MM.1S (cell line): ENCODE results near the gene TMEM205.

Experiments used
- DNase-seq: peaks from one replicate; pipeline ENCODE4 v3.0.0-alpha.2; 2015
- H2AFZ ChIP-seq: fragments of 300-600 bp; sonication (generic); 2 replicates; pipeline ENCODE4 v1.6.0; 2016; ENCODE audit warnings: antibody characterized with exemption, low read length
- H3F3A ChIP-seq: fragments of 300-600 bp; sonication (generic); 2 replicates; pipeline ENCODE4 v1.6.1; 2016; ENCODE audit warnings: mild to moderate bottlenecking, antibody characterized with exemption, low read length, moderate library complexity, mixed read lengths; ENCODE audit not compliant: insufficient read depth
- H3K27ac ChIP-seq: fragments of 300-600 bp; sonication (generic); 2 replicates; pipeline ENCODE4 v1.5.1; 2016; ENCODE audit warnings: mild to moderate bottlenecking, low read length
- H3K27me3 ChIP-seq: fragments of 300-600 bp; sonication (generic); replicated peaks from 2 replicates; pipeline ENCODE4 v1.6.0; 2016; ENCODE audit warnings: low read length; ENCODE audit not compliant: insufficient read depth
- H3K36me3 ChIP-seq: fragments of 300-600 bp; sonication (generic); replicated peaks from 2 replicates; pipeline ENCODE4 v1.6.1; 2016; ENCODE audit warnings: mild to moderate bottlenecking, low read length, mixed read lengths; ENCODE audit not compliant: insufficient read depth
- H3K4me1 ChIP-seq: fragments of 300-600 bp; sonication (generic); 2 replicates; pipeline ENCODE4 v1.6.1; 2016; ENCODE audit warnings: low read length, mixed read lengths
- H3K4me2 ChIP-seq: fragments of 300-600 bp; sonication (generic); 2 replicates; pipeline ENCODE4 v1.6.0; 2016; ENCODE audit warnings: low read depth, low read length
- H3K4me3 ChIP-seq: fragments of 300-600 bp; sonication (generic); 2 replicates; pipeline ENCODE4 v1.5.1; 2016; ENCODE audit warnings: low read length, mixed read lengths
- H3K79me2 ChIP-seq: fragments of 300-600 bp; sonication (generic); 2 replicates; pipeline ENCODE4 v1.6.1; 2016; ENCODE audit warnings: mixed run types, low read length, mixed read lengths
- H3K9ac ChIP-seq: fragments of 300-600 bp; sonication (generic); 2 replicates; pipeline ENCODE4 v1.6.1; 2016; ENCODE audit warnings: low read length, mixed read lengths
- H3K9me2 ChIP-seq: fragments of 300-600 bp; sonication (generic); replicated peaks from 2 replicates; pipeline ENCODE4 v1.6.1; 2016; ENCODE audit warnings: mild to moderate bottlenecking, low read length, mixed read lengths; ENCODE audit not compliant: insufficient read depth
- H3K9me3 ChIP-seq: fragments of 300-600 bp; sonication (generic); replicated peaks from 2 replicates; pipeline ENCODE4 v1.6.1; 2016; ENCODE audit warnings: mild to moderate bottlenecking, low read length, mixed read lengths; ENCODE audit not compliant: insufficient read depth
- H4K20me1 ChIP-seq: fragments of 300-600 bp; sonication (generic); 2 replicates; pipeline ENCODE4 v1.6.1; 2016; ENCODE audit warnings: mild to moderate bottlenecking, low read length, moderate library complexity, mixed read lengths; ENCODE audit not compliant: insufficient read depth
- CTCF ChIP-seq: fragments of 300-600 bp; sonication (generic); IDR thresholded peaks from 2 replicates; pipeline ENCODE4 v1.5.1; 2016; ENCODE audit warnings: antibody characterized with exemption, low read length, mixed read lengths
- EZH2 ChIP-seq: fragments of 300-600 bp; sonication (generic); optimal IDR thresholded peaks from 2 replicates; pipeline ENCODE3; 2017; ENCODE audit warnings: low read depth, mild to moderate bottlenecking, antibody characterized with exemption, low read length, mixed read lengths
- EZH2phosphoT487 ChIP-seq: fragments of 300-600 bp; sonication (generic); IDR thresholded peaks from 2 replicates; pipeline ENCODE4 v1.6.1; 2018; ENCODE audit warnings: antibody characterized with exemption, low read length

The TMEM205 gene

GRCh38 chr19:11324079-11324661 lies 21.9 kb downstream of the TMEM205 start:
- no peak for DNase-seq
- H3K27ac ChIP-seq, result no peak overlapping the region

DNA sequence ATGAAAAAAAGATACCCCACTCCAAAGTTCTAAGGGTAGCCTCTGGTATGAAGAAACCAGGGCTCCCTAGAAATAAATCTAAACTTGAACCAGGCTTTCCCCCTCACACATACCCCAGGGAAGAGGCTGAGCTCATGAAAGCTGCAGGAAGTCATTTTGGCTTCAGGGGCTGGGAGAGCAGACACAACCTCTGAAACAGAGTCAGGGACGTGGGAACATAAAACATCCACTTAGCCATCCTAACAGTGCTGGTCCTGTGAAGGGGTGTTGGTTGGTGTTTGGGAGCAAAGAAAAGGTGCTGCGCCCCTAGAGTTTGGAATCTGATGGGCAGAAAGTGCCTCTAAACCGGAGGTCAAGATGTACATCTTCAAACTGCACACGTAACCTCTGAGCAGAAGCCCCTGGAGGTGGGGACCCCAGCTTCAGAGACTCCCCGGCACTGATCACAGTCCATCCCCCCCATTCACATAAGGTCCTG lies 22.4 kb downstream of the TMEM205 start:
- H3K27me3 ChIP-seq, result no peaks in the 10 kb centered on the region
- H3K27ac ChIP-seq, result no peak overlapping the region
- H3K36me3 ChIP-seq, result no peaks in the 10 kb centered on the region
- DNase-seq, result no peak
- H3K9me3 ChIP-seq, result no peaks in the 10 kb centered on the region
- no peaks in the 10 kb centered on the region for H4K20me1 ChIP-seq
- no peak overlapping the region for H2AFZ ChIP-seq
- no peaks in the 10 kb centered on the region for H3F3A ChIP-seq
- no peak overlapping the region for H3K4me3 ChIP-seq
- H3K4me2 ChIP-seq, result no peak overlapping the region
- H3K9ac ChIP-seq, result no peak overlapping the region
- no peaks in the 10 kb centered on the region for H3K9me2 ChIP-seq
- H3K79me2 ChIP-seq, result no peaks in the 10 kb centered on the region
- TF ChIP-seq EZH2 (no peak), EZH2phosphoT487 (no peak), CTCF (no peak)
- no peaks in the 10 kb centered on the region for H3K4me1 ChIP-seq

More at GRCh38 chr19:11324079-11324661, 21.9 kb downstream of the TMEM205 start:
- Histone ChIP-seq H3K36me3 (no peaks in the 10 kb centered on the region), H3K9me3 (no peaks in the 10 kb centered on the region), H3F3A (no peaks in the 10 kb centered on the region), H3K9me2 (no peaks in the 10 kb centered on the region), H3K4me3 (no peak overlapping the region), H3K27me3 (no peaks in the 10 kb centered on the region), H3K79me2 (no peaks in the 10 kb centered on the region), H3K9ac (no peak overlapping the region), H4K20me1 (no peaks in the 10 kb centered on the region), H3K4me1 (no peaks in the 10 kb centered on the region), H2AFZ (no peak overlapping the region), H3K4me2 (no peak overlapping the region)
- TF ChIP-seq CTCF, result no peak
- no peak for TF ChIP-seq EZH2phosphoT487
- TF ChIP-seq EZH2, result no peak

DNA sequence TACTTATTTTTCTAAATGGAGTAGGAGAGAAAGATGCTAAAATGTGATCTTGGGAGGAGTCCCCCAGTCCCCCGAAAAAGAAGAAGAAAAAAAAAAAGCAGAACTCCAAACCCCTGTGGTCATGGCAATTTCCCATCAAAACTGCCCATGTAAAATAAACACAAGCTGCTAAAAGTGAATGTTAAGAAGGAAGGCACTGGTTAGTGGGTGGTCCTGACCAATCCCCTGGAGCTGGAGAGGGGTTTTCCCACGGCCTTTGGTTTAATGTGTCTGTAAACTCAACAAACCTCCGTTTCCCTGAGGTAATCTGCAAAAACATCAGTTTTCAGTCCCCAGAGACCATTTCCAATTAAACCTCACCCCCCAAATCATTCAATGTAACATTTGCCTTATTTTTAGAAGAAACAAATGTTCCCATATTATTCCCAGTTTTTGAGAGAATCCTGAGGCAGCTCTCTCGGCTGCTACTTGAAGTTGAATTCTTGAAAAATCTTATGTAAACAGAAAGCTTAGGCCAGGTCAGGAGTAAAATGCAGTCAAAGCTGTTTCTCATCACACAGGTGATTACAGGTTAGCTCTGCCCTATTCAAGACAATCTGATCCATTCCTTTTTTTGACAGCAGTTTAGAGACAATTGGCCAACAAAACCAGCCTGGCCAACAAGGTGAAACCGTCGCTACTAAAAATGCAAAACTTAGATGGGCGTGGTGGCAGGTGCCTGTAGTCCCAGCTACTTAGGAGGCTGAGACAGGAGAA lies 23.6 kb downstream of the TMEM205 start:
- H2AFZ ChIP-seq, result no peak overlapping the region
- no peaks in the 10 kb centered on the region for H3K79me2 ChIP-seq
- no peak overlapping the region for H3K4me3 ChIP-seq
- no peak overlapping the region for H3K4me2 ChIP-seq
- no peaks in the 10 kb centered on the region for H4K20me1 ChIP-seq
- no peaks in the 10 kb centered on the region for H3K36me3 ChIP-seq
- no peak for TF ChIP-seq EZH2phosphoT487
- no peak for TF ChIP-seq EZH2
- no peak for TF ChIP-seq CTCF
- H3K9me3 ChIP-seq, result no peaks in the 10 kb centered on the region
- H3K27ac ChIP-seq, result no peak overlapping the region
- no peaks in the 10 kb centered on the region for H3K9me2 ChIP-seq
- no peak overlapping the region for H3K9ac ChIP-seq
- DNase-seq, result no peak
- H3K4me1 ChIP-seq, result no peaks in the 10 kb centered on the region
- no peaks in the 10 kb centered on the region for H3K27me3 ChIP-seq
- H3F3A ChIP-seq, result no peaks in the 10 kb centered on the region; the same call in 1 of the 2 replicates
